Measurements from ENCODE around the gene FIBP. TPM values are rescaled to one million over a fixed set of nuclear protein-coding genes. Genes with fewer than 3 reads are reported as not detected.

The FIBP gene
- total and polyA plus RNA-seq, 2 donors (not counting 3 experiments of a cell fraction or from before 2014, with no cell fraction given) = 105 to 162 TPM

- no peaks in the 10 kb centered on the region for H3K9me1 ChIP-seq (replicated peaks; ENCODE audit: control insufficient read depth, extremely low read depth, insufficient read depth, low read length)
- H3K27me3 ChIP-seq (ENCODE audit: control insufficient read depth in 2 of 2, insufficient read depth in 2 of 2, low read length in 2 of 2) = no peaks in the 10 kb centered on the region
- ChIA-PET POLR2A (interaction anchor here (1.6 kb wide), 1 partner anchor 10 kb away, joined by 4 read pairs; no protein-coding TSS in a partner anchor), CTCF (interaction anchor here (1.1 to 1.6 kb wide), 3 partner anchors 9 to 22 kb away, joined by 3 to 5 read pairs (median 4); partner anchors contain the start of gene FIBP)
- H3K79me2 ChIP-seq (ENCODE audit: control insufficient read depth, insufficient read depth, low read length) = no peaks in the 10 kb centered on the region
- DNase-seq (ENCODE audit: low read depth, low spot score) (no peak), FAIRE-seq (no peak)
- no peak within 1 kb of the TSS for H3K4me3 ChIP-seq (replicated peaks in 1 of 3; ENCODE audit: insufficient read depth in 1 of 3, low read depth in 1 of 3, low read length in 3 of 3)
- dilution Hi-C loops (cut with MboI; ENCODE audit: extremely low pct_ligation_motif_present, low sequenced_read_pairs) (no loop called here), intact Hi-C loops (cut with micrococcal nuclease) (no loop called here)
- H3K27ac ChIP-seq (ENCODE audit: insufficient read depth, low read depth, low read length) = no peak within 1 kb of the TSS
- no peaks in the 10 kb centered on the region for H3K4me1 ChIP-seq (ENCODE audit: control insufficient read depth, extremely low read depth, insufficient read depth, low read length)
- H2AFZ ChIP-seq (ENCODE audit: low read depth, low read length) = no peak within 1 kb of the TSS
- peaks cover 4 to 23% of the 10 kb centered on the region in 2 experiments for H3K36me3 ChIP-seq (ENCODE audit: control insufficient read depth in 2 of 2, extremely low read depth in 1 of 2, insufficient read depth in 2 of 2, low read length in 2 of 2)
- no peaks in the 10 kb centered on the region for H4K20me1 ChIP-seq (replicated peaks; ENCODE audit: control insufficient read depth, extremely low read depth, insufficient read depth, low read length)
- no peak within 1 kb of the TSS for H3K4me2 ChIP-seq (ENCODE audit: insufficient read depth, low read length)
- no peak within 1 kb of the TSS for H3K9ac ChIP-seq (replicated peaks; ENCODE audit: extremely low read depth, insufficient read depth, low read length)
- TF ChIP-seq GATA2 (IDR thresholded peaks at IDR 0.05; ENCODE audit: insufficient read depth, insufficient read length, low read depth, low read length) (no peak), EZH2 (IDR thresholded peaks at IDR 0.05; ENCODE audit: borderline replicate concordance, low read depth, low read length, severe bottlenecking) (no peak), FOS (IDR thresholded peaks at IDR 0.05; ENCODE audit: borderline replicate concordance, insufficient read depth, low read length) (no peak), JUN (IDR thresholded peaks at IDR 0.05; ENCODE audit: borderline replicate concordance, insufficient read depth, insufficient read length, low read depth) (no peak), MYC (IDR thresholded peaks at IDR 0.05; ENCODE audit: low read depth, low read length) (no peak), MAX (IDR thresholded peaks at IDR 0.05; ENCODE audit: insufficient read depth, insufficient read length) (no peak), CTCF (IDR thresholded peaks at IDR 0.05; ENCODE audit: extremely low read depth in 1 of 2, insufficient read depth in 1 of 2, low read depth in 1 of 2, low read length in 2 of 2) (no peak), POLR2A (IDR thresholded peaks at IDR 0.05; ENCODE audit: low read depth, low read length) (no peak), POLR2AphosphoS5 (IDR thresholded peaks at IDR 0.05; ENCODE audit: insufficient read depth, low read depth, low read length) (no peak)
- no TSS peak for BruUV-seq (replicated peaks)
- no peaks in the 10 kb centered on the region for H3K9me3 ChIP-seq (replicated peaks; ENCODE audit: control insufficient read depth, insufficient read depth, low read length)
Measured at GRCh38 chr11:65879617-65880016, 8.7 kb downstream of the FIBP start, which contains the start of gene CTSW. CTSW (plus strand) TSS chr11:65879837; CDS start chr11:65879855, 18 bp downstream.
